NOMO-1 treated with DMSO at 0.1 percent for 48 hours (cell line): ENCODE results near the gene HPSE2.
A peak's percentile ranks its signal among the peaks of the same experiment; 100 is the strongest.
"Not testable (repeated sequence)": the region's sequence is repeated elsewhere in the genome, so short reads cannot be mapped to it uniquely, and the experiment has no call there.

Experiments used
- DNase-seq: peaks from one replicate; lab custom pipeline; 2025; ENCODE audit not compliant: unreplicated experiment; lab: John Stamatoyannopoulos, UW

The HPSE2 gene

GRCh38 chr10:99235658-99236626 is at the start of gene HPSE2:
TSS of gene HPSE2 (minus strand) at chr10:99235852.
- DNase-seq: no peak

- no peak for DNase-seq
Observed at GRCh38 chr10:99280472-99280871, 44.8 kb upstream of the HPSE2 start.

GRCh38 chr10:99279626-99280111 is 44.0 kb upstream of the HPSE2 start:
- DNase-seq: no peak

- peak; percentile 32 for DNase-seq
Observed at GRCh38 chr10:99276848-99277486, 41.3 kb upstream of the HPSE2 start.

- DNase-seq: no peak
Observed at GRCh38 chr10:99266383-99266782, 30.7 kb upstream of the HPSE2 start.

- DNase-seq: no peak
Observed at GRCh38 chr10:99248824-99249223, 13.2 kb upstream of the HPSE2 start.

- not testable (repeated sequence) for DNase-seq
Observed at GRCh38 chr10:99247893-99248292, 12.2 kb upstream of the HPSE2 start.

GRCh38 chr10:99236627-99237309 is 1.1 kb upstream of the HPSE2 start:
- DNase-seq: no peak

GRCh38 chr10:99234791-99235657 is 628 bp downstream of the HPSE2 start:
- no peak for DNase-seq

GRCh38 chr10:99234041-99234790 is 1.4 kb downstream of the HPSE2 start:
- DNase-seq: peak; percentile 88

GRCh38 chr10:99233689-99234037 is 2.0 kb downstream of the HPSE2 start:
- DNase-seq: no peak

- DNase-seq: no peak
Observed at GRCh38 chr10:99233000-99233688, 2.5 kb downstream of the HPSE2 start.

GRCh38 chr10:99232360-99232999 is 3.2 kb downstream of the HPSE2 start:
- no peak for DNase-seq

GRCh38 chr10:99224766-99225165 is 10.9 kb downstream of the HPSE2 start:
- DNase-seq: no peak

GRCh38 chr10:99207340-99207739 is 28.3 kb downstream of the HPSE2 start:
- DNase-seq: no peak

GRCh38 chr10:99203310-99203709 is 32.3 kb downstream of the HPSE2 start:
- no peak for DNase-seq

GRCh38 chr10:99172950-99173349 is 62.7 kb downstream of the HPSE2 start:
- no peak for DNase-seq

- no peak for DNase-seq
Observed at GRCh38 chr10:99172128-99172738, 63.4 kb downstream of the HPSE2 start.
